GM13976 (cell line): ENCODE data around the gene PPA2.
"Not testable (repeated sequence)": the region's sequence is repeated elsewhere in the genome, so short reads cannot be mapped to it uniquely, and the experiment has no call there.

Experiments
- DNase-seq: peaks from one replicate; pipeline ENCODE4 v3.0.0; 2012; ENCODE audit warnings: low spot score
- in situ Hi-C: fragments of 300-500 bp; cut with MboI; formaldehyde crosslinking; loops from one replicate; pipeline ENCODE4 v1.12.0; 2022; ENCODE audit warnings: low sequenced_read_pairs, mixed read lengths, inconsistent platforms; ENCODE audit not compliant: unreplicated experiment
- TF ChIP-seq, protein P1 (sequence below): IDR thresholded peaks from 2 replicates; pipeline ENCODE4 v1.5.1; 2012; ENCODE audit warnings: borderline replicate concordance, mild to moderate bottlenecking; ENCODE audit not compliant: insufficient read depth; ENCODE audit errors: extremely low read depth, missing control alignments, control extremely low read depth

PPA2 gene

DNA sequence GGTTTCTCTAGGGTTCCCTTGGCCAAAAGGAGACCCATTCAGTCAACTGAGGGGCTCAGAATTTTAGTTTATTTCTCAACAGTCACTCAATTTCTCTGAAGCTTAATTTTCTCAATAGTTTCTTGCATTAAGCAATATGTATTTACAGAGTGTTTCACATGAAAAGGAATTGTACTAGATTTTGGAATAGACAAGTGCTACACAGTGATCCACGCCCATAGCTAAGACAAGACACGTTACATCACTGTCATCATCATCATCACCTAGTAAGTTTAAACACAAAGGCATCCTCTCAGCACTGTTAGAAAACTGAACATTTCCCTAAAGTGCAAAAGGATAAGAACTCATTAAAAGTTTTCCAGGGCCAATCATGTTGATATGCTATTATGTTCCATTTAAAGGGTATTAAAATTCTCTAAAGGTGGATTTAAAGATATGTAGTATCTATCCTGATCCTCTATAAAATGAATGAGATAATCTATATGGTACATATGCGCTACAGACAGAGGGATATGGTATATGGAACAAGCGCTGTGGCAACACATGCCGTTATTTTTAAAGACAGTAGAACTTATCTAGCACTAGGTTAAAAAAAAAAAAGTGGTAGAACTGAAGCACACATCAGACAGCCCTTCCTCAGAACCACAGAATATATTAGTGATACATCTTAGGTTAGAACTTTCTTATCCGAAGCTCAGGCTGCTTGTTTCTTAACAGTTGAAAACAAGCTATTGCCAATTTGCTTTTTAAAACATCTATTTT lies 12.1 kb downstream of the PPA2 start:
- TF ChIP-seq, protein P1, sequence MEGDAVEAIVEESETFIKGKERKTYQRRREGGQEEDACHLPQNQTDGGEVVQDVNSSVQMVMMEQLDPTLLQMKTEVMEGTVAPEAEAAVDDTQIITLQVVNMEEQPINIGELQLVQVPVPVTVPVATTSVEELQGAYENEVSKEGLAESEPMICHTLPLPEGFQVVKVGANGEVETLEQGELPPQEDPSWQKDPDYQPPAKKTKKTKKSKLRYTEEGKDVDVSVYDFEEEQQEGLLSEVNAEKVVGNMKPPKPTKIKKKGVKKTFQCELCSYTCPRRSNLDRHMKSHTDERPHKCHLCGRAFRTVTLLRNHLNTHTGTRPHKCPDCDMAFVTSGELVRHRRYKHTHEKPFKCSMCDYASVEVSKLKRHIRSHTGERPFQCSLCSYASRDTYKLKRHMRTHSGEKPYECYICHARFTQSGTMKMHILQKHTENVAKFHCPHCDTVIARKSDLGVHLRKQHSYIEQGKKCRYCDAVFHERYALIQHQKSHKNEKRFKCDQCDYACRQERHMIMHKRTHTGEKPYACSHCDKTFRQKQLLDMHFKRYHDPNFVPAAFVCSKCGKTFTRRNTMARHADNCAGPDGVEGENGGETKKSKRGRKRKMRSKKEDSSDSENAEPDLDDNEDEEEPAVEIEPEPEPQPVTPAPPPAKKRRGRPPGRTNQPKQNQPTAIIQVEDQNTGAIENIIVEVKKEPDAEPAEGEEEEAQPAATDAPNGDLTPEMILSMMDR: no peak
- in situ Hi-C loops: loop anchor here (10.0 to 25.0 kb wide), 5 partner anchors 325 to 1400 kb away; partner anchors contain the start of genes CXXC4 and TET2
- DNase-seq: no peak

DNA sequence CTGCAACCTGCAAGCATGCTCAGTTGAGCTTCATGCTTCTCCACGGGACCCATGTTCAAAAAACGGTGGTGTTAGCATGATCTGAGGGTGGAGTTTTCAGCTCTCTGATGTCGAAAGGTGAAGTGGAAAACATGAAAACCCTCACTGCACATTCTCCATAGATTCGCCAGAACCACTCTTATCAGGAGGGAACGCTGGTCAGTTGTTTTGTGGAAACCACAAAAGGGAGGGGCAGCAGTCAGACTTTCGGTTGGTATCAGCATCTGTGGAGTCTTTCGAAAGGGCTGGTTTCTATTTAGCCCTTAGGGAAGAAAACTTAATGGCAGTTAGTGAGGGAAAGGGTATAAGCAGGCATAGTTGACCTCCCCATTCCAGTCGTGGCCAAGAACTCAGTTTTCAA lies 12.6 kb downstream of the PPA2 start:
- no peak for DNase-seq
- in situ Hi-C loops: loop anchor here (10.0 to 25.0 kb wide), 5 partner anchors 324 to 1399 kb away; partner anchors contain the start of genes CXXC4 and TET2
- TF ChIP-seq, protein P1: no peak

DNA sequence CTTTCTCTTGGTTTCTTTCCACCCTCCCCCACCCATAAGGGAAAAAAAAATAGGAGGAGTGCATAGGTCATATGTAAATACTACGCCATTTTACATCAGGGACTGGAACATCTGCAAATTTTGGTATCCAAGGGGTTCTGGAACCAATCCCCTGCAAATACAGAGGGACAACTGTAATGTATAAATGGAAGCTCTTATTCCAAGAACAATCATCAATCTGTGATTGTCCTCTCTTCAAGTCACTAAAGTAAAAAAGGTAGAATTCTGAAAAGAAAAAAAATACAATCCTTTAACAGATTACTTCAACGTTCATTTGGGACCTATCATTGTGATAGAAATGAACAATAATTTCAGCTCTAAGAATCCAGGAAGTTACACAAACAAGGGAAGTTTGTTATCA lies 13.6 kb downstream of the PPA2 start:
- in situ Hi-C loops: loop anchor here (10.0 to 25.0 kb wide), 5 partner anchors 323 to 1398 kb away; partner anchors contain the start of genes CXXC4 and TET2
- DNase-seq: no peak
- TF ChIP-seq, protein P1: no peak

DNA sequence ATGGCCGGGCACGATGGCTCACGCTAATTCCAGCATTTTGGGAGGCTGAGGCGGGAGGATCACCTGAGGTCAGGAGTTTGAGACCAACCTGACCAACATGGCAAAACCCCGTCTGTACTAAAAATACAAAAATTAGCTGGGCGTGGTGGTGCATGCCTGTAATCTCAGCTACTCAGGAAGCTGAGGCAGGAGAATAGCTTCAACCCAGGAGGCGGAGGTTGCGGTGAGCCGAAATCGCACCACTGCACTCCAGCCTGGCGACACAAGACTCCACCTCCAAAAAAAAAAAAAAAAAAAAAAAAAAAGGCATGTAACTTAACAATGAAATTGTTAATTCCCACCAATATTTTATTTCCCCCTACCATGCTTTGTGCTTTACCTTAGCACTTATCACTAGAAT lies 15.3 kb downstream of the PPA2 start:
- DNase-seq: not testable (repeated sequence)
- in situ Hi-C loops: loop anchor here (25.0 kb wide), 4 partner anchors 321 to 1396 kb away; partner anchors contain the start of genes CXXC4 and TET2

DNA sequence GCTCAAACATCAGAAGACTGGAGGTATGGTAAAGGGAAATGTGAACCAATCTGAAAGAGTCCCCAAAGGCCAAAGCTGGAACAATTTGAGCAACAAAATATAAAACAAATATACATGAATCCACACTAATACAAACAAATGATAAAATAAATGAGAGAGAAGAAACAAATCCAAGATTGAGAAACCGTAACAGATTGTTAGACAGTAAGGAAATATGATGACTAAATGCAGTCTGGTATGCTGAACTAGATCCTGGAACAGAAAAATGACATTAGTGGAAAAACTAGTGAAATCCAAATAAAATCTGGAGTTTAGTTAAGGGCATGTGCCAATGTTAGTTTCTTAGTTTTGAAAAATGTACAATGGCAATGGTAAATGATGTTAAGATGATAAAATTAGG lies 15.9 kb downstream of the PPA2 start:
- in situ Hi-C loops: loop anchor here (25.0 kb wide), 4 partner anchors 321 to 1396 kb away; partner anchors contain the start of genes CXXC4 and TET2
- TF ChIP-seq, protein P1: no peak
- no peak for DNase-seq

DNA sequence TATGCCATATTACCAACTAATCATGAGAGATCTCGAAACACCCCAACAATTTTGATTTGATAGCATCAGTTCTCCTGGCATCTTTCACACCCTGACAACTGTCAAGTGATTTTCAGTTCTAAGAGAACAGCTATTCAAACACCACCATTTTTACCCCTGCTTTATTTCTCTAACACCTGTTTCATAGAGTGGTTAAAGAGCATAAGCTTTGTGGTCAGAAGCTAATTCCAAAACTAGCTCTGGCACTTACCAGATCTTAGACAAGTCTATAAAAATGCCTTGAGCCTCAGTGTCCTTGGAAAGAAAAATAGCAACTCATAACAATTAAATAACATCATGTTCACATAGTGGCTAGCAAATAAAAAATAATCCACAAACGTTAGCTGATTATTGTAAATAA lies 17.9 kb downstream of the PPA2 start:
- in situ Hi-C loops: loop anchor here (25.0 kb wide), 4 partner anchors 319 to 1394 kb away; partner anchors contain the start of genes CXXC4 and TET2
- DNase-seq: no peak
- TF ChIP-seq, protein P1: no peak

DNA sequence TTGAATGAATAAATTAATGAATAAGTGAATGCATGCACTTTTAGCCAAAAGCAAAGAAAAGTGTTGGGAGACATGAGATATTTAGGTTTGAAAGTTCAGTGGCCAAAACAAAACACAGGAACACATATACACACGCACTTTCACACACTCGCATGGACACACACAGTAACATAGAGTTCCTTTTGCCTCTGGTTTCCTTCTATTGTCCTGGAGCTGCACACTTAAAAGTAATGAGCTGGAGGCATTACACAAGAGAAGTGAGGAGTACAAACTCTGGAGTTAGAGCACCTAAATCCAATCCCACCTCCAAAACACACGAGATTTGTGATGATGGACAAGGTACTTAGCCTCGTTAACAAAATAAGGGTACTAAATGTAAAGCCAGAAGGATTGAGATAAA lies 18.7 kb downstream of the PPA2 start:
- no peak for DNase-seq
- TF ChIP-seq, protein P1: no peak
- in situ Hi-C loops: loop anchor here (25.0 kb wide), 4 partner anchors 318 to 1393 kb away; partner anchors contain the start of genes CXXC4 and TET2
